Astrocyte (in vitro differentiated cells and primary cell): Measurements from ENCODE around the gene EPC2. TPM values are rescaled to one million over a fixed set of nuclear protein-coding genes. Genes with fewer than 3 reads are reported as not detected.
A peak's percentile ranks its signal among the peaks of the same experiment; 100 is the strongest.

Source experiments
- DNase-seq: peaks from one replicate; pipeline ENCODE4 v3.0.0-alpha.2; 2010; ENCODE audit warnings: low read depth
- FAIRE-seq: peaks from 2 replicates; lab custom pipeline; 2011; peaks lifted over from hg19 to GRCh38; lab: Jason Lieb, UNC
- H2AFZ ChIP-seq: 2 replicates; pipeline ENCODE4 v1.6.0; 2012; ENCODE audit warnings: low read depth, low read length, inconsistent platforms
- H3K27ac ChIP-seq: 2 replicates; pipeline ENCODE4 v1.5.1; 2011; ENCODE audit warnings: low read depth, low read length, inconsistent platforms
- H3K27me3 ChIP-seq: 2 replicates; pipeline ENCODE4 v1.6.0; 2011; ENCODE audit warnings: low read length, inconsistent platforms; ENCODE audit not compliant: insufficient read depth
- H3K36me3 ChIP-seq: 2 replicates; pipeline ENCODE4 v1.5.1; 2011; ENCODE audit warnings: low read length, inconsistent platforms; ENCODE audit not compliant: insufficient read depth
- H3K4me1 ChIP-seq: 2 replicates; pipeline ENCODE4 v1.5.1; 2011; ENCODE audit warnings: low read length, inconsistent platforms; ENCODE audit not compliant: insufficient read depth
- H3K4me2 ChIP-seq: 2 replicates; pipeline ENCODE4 v1.6.0; 2012; ENCODE audit warnings: low read length, inconsistent platforms
- H3K4me3 ChIP-seq: 2 replicates; pipeline ENCODE4 v1.5.1; 2011; ENCODE audit warnings: low read depth, mild to moderate bottlenecking, low read length, inconsistent platforms; ENCODE audit not compliant: insufficient read depth
- H3K79me2 ChIP-seq: 2 replicates; pipeline ENCODE4 v1.6.0; 2012; ENCODE audit warnings: mild to moderate bottlenecking, low read length, inconsistent platforms; ENCODE audit not compliant: insufficient read depth
- H3K9ac ChIP-seq: 2 replicates; pipeline ENCODE4 v1.6.0; 2012; ENCODE audit warnings: mild to moderate bottlenecking, low read length, inconsistent platforms
- H3K9me3 ChIP-seq: 2 replicates; pipeline ENCODE4 v1.5.1; 2012; ENCODE audit warnings: low read depth, mild to moderate bottlenecking, low read length, inconsistent platforms; ENCODE audit not compliant: insufficient read depth
- H4K20me1 ChIP-seq: 2 replicates; pipeline ENCODE4 v1.6.0; 2012; ENCODE audit warnings: low read length, inconsistent platforms; ENCODE audit not compliant: insufficient read depth
- H3K27ac Mint-ChIP-seq: one replicate; pipeline ENCODE4 v1.8.0; 2021; ENCODE audit warnings: mild to moderate bottlenecking, mixed read lengths; ENCODE audit not compliant: unreplicated experiment
- H3K27me3 Mint-ChIP-seq: one replicate; pipeline ENCODE4 v1.8.0; 2021; ENCODE audit warnings: low read depth, mixed read lengths; ENCODE audit not compliant: unreplicated experiment
- H3K36me3 Mint-ChIP-seq: one replicate; pipeline ENCODE4 v1.8.0; 2021; ENCODE audit warnings: low read depth, mixed read lengths; ENCODE audit not compliant: unreplicated experiment
- H3K4me1 Mint-ChIP-seq: one replicate; pipeline ENCODE4 v1.8.0; 2021; ENCODE audit warnings: low read depth, mixed read lengths; ENCODE audit not compliant: unreplicated experiment
- H3K4me3 Mint-ChIP-seq: one replicate; pipeline ENCODE4 v1.8.0; 2021; ENCODE audit warnings: mild to moderate bottlenecking, moderate library complexity, mixed read lengths; ENCODE audit not compliant: unreplicated experiment
- H3K9me3 Mint-ChIP-seq: one replicate; pipeline ENCODE4 v1.8.0; 2021; ENCODE audit warnings: mild to moderate bottlenecking, mixed read lengths; ENCODE audit not compliant: unreplicated experiment
- EZH2 ChIP-seq: IDR thresholded peaks from 2 replicates; pipeline ENCODE4 v1.6.1; 2012; ENCODE audit warnings: mild to moderate bottlenecking, low read length, inconsistent platforms; ENCODE audit not compliant: insufficient read depth
- total RNA-seq: library from RNA; stranded (reverse); gene quantifications from 2 replicates; pipeline ENCODE4 v1.2.1, GENCODE V29; 2021
- TF ChIP-seq, protein P1 (sequence below): IDR thresholded peaks from 2 replicates; pipeline ENCODE4 v1.5.1; 2011; ENCODE audit warnings: low read depth, mild to moderate bottlenecking, inconsistent platforms, low read length, moderate library complexity; ENCODE audit not compliant: insufficient read depth

The EPC2 gene
- total RNA-seq, 1 donor from 2014 or later: 24.8 TPM

GRCh38 chr2:148664229-148664628 lies 19.7 kb downstream of the EPC2 start:
- peaks cover 86% of the 10 kb centered on the region for H4K20me1 ChIP-seq
- H3K9me3 ChIP-seq: no peaks in the 10 kb centered on the region
- peaks cover 7% of the 10 kb centered on the region for H3K4me1 ChIP-seq
- TF ChIP-seq, protein P1, sequence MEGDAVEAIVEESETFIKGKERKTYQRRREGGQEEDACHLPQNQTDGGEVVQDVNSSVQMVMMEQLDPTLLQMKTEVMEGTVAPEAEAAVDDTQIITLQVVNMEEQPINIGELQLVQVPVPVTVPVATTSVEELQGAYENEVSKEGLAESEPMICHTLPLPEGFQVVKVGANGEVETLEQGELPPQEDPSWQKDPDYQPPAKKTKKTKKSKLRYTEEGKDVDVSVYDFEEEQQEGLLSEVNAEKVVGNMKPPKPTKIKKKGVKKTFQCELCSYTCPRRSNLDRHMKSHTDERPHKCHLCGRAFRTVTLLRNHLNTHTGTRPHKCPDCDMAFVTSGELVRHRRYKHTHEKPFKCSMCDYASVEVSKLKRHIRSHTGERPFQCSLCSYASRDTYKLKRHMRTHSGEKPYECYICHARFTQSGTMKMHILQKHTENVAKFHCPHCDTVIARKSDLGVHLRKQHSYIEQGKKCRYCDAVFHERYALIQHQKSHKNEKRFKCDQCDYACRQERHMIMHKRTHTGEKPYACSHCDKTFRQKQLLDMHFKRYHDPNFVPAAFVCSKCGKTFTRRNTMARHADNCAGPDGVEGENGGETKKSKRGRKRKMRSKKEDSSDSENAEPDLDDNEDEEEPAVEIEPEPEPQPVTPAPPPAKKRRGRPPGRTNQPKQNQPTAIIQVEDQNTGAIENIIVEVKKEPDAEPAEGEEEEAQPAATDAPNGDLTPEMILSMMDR: no peak
- no peak for TF ChIP-seq EZH2
- Mint-ChIP-seq H3K27ac (no peak overlapping the region), H3K4me1 (peaks cover 30% of the 10 kb centered on the region), H3K27me3 (no peaks in the 10 kb centered on the region), H3K36me3 (no peaks in the 10 kb centered on the region), H3K9me3 (no peaks in the 10 kb centered on the region), H3K4me3 (no peak overlapping the region)
- no peak overlapping the region for H2AFZ ChIP-seq
- DNase-seq (no peak), FAIRE-seq (no peak)
- H3K4me3 ChIP-seq: no peak overlapping the region
- H3K36me3 ChIP-seq: no peaks in the 10 kb centered on the region
- no peak overlapping the region for H3K27ac ChIP-seq
- no peak overlapping the region for H3K4me2 ChIP-seq
- no peak overlapping the region for H3K9ac ChIP-seq
- H3K27me3 ChIP-seq: no peaks in the 10 kb centered on the region
- H3K79me2 ChIP-seq: peaks cover 94% of the 10 kb centered on the region

DNA sequence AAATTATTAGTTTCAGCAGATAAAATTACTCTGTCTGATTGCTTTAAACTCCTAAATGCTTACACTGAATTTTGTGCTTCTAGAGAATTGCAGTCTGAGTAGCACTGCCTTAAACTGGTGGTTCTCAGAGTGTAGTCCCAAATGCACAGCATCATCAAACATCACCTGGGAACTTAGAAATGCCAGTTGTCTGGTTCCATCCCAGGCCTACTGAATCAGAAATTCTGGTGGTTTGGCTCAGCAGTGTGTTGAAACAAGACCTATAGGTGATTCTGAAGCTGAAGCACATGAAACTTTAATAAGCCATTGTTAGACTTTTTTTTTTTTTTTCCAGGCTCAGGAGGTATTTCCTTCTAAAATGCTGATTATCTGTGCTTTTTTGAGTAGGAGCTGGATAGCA lies 22.0 kb downstream of the EPC2 start:
- Mint-ChIP-seq H3K4me3 (no peak overlapping the region), H3K36me3 (no peaks in the 10 kb centered on the region), H3K9me3 (no peaks in the 10 kb centered on the region), H3K4me1 (peaks cover 22% of the 10 kb centered on the region), H3K27ac (no peak overlapping the region), H3K27me3 (no peaks in the 10 kb centered on the region)
- H3K27me3 ChIP-seq: no peaks in the 10 kb centered on the region
- H3K79me2 ChIP-seq: peaks cover 94% of the 10 kb centered on the region
- H3K4me2 ChIP-seq: no peak overlapping the region
- no peak for FAIRE-seq
- H3K27ac ChIP-seq: no peak overlapping the region
- H3K9ac ChIP-seq: no peak overlapping the region
- H3K4me3 ChIP-seq: no peak overlapping the region
- H4K20me1 ChIP-seq: peaks cover 88% of the 10 kb centered on the region
- DNase-seq: peak; percentile 48
- no peaks in the 10 kb centered on the region for H3K9me3 ChIP-seq
- peaks cover 4% of the 10 kb centered on the region for H3K4me1 ChIP-seq
- TF ChIP-seq, protein P1: no peak
- no peak for TF ChIP-seq EZH2
- H2AFZ ChIP-seq: no peak overlapping the region
- H3K36me3 ChIP-seq: no peaks in the 10 kb centered on the region

DNA sequence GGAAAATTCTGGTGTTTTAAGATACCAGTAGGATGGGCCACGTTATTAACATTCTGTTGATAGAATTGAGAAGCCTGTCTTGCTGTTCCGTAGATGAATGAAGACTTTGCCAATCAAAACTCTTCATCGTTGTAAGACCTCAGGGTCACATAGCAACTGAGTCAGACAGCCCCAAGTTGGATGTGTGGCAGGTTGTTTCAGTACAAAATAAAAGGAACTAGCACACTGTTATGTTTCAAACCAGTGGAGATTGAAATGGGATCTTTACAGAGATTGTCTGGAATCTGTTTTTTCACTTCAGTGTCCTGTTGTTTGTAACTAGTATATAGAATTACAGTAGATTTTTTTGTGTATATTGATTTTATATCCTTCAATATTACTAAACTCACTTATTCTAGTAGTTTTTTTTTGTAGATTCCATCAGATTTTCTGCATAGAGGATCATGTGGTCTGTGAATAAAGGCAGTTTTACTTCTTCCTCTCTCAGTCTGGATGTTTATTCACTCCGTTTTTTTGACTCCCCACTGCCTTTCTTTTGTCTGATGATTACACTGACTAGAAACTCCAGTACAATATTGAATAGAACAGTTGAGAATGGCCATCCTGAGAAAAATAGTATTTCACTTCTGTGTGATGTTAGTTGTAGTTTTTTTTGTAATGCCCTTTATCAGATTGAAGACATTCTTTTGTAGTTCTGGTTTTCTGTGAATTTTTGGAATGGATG lies 22.7 kb downstream of the EPC2 start:
- Histone ChIP-seq H3K79me2 (peaks cover 99% of the 10 kb centered on the region), H3K27ac (no peak overlapping the region), H3K36me3 (no peaks in the 10 kb centered on the region), H4K20me1 (peaks cover 92% of the 10 kb centered on the region), H3K27me3 (no peaks in the 10 kb centered on the region), H3K4me3 (no peak overlapping the region), H3K9me3 (no peaks in the 10 kb centered on the region), H2AFZ (no peak overlapping the region), H3K9ac (no peak overlapping the region), H3K4me2 (no peak overlapping the region), H3K4me1 (peaks cover 4% of the 10 kb centered on the region)
- Mint-ChIP-seq H3K27me3 (no peaks in the 10 kb centered on the region), H3K4me3 (no peak overlapping the region), H3K4me1 (peaks cover 22% of the 10 kb centered on the region), H3K9me3 (no peaks in the 10 kb centered on the region), H3K27ac (peak overlapping the region; percentile 1), H3K36me3 (no peaks in the 10 kb centered on the region)
- TF ChIP-seq, protein P1: no peak
- no peak for TF ChIP-seq EZH2
- no peak for FAIRE-seq
- no peak for DNase-seq
